GM12892 (cell line): ENCODE data around the gene MACROD2.

Experiments used
- POLR2A ChIP-seq: IDR thresholded peaks from 2 replicates; pipeline ENCODE4 v1.6.1; 2011; ENCODE audit warnings: low read depth, low read length, control low read depth
- POLR2AphosphoS5 ChIP-seq: IDR thresholded peaks from 2 replicates; pipeline ENCODE4 v1.6.1; 2011; ENCODE audit warnings: low read depth, low read length, control low read depth

GRCh38 chr20:14966808-14967207 lies 971.5 kb downstream of the MACROD2 start:
- no peak for TF ChIP-seq POLR2A
- no peak for TF ChIP-seq POLR2AphosphoS5
